Endodermal cell (in vitro differentiated cells): ENCODE data around the gene TDRD10. TPM values are rescaled to one million over a fixed set of nuclear protein-coding genes. Genes with fewer than 3 reads are reported as not detected.

Experiments used
- DNase-seq: peaks from one replicate; pipeline ENCODE4 v3.0.0-alpha.2; 2017
- H3K27ac ChIP-seq: 2 replicates; pipeline ENCODE4 v1.5.1; 2013; ENCODE audit warnings: mild to moderate bottlenecking, low read depth, low read length, moderate library complexity
- H3K27me3 ChIP-seq: 2 replicates; pipeline ENCODE4 v1.6.1; 2013; ENCODE audit warnings: mild to moderate bottlenecking, low read length, moderate library complexity; ENCODE audit not compliant: insufficient read depth, control insufficient read depth, poor library complexity, severe bottlenecking
- H3K36me3 ChIP-seq: 2 replicates; pipeline ENCODE4 v1.7.0; 2013; ENCODE audit warnings: mild to moderate bottlenecking, low read length, moderate library complexity; ENCODE audit not compliant: control insufficient read depth, insufficient read depth
- H3K4me1 ChIP-seq: one replicate; pipeline ENCODE4 v1.7.0; 2013; ENCODE audit warnings: low read length; ENCODE audit not compliant: control insufficient read depth, insufficient read depth
- H3K4me3 ChIP-seq: 2 replicates; pipeline ENCODE4 v1.5.1; 2013; ENCODE audit warnings: mild to moderate bottlenecking, low read length, moderate library complexity
- H3K9ac ChIP-seq: 2 replicates; pipeline ENCODE4 v1.6.1; 2013; ENCODE audit warnings: mild to moderate bottlenecking, low read length, moderate library complexity; ENCODE audit not compliant: poor library complexity, severe bottlenecking; ENCODE audit errors: extremely low read depth
- H3K9me3 ChIP-seq: 2 replicates; pipeline ENCODE4 v1.6.1; 2013; ENCODE audit warnings: mild to moderate bottlenecking, low read length, moderate library complexity; ENCODE audit not compliant: control insufficient read depth
- H3K27ac Mint-ChIP-seq: 2 replicates; pipeline ENCODE4 v1.8.0; 2020; ENCODE audit warnings: mixed read lengths
- H3K27me3 Mint-ChIP-seq: 2 replicates; pipeline ENCODE4 v1.8.0; 2021; ENCODE audit warnings: mild to moderate bottlenecking, mixed read lengths; ENCODE audit not compliant: insufficient read depth
- H3K36me3 Mint-ChIP-seq: 2 replicates; pipeline ENCODE4 v1.8.0; 2020; ENCODE audit warnings: low read depth, mixed read lengths
- H3K4me1 Mint-ChIP-seq: 2 replicates; pipeline ENCODE4 v1.8.0; 2020; ENCODE audit warnings: mixed read lengths
- H3K4me3 Mint-ChIP-seq: 2 replicates; pipeline ENCODE4 v1.8.0; 2020; ENCODE audit warnings: mild to moderate bottlenecking, moderate library complexity, mixed read lengths
- H3K9me3 Mint-ChIP-seq: 2 replicates; pipeline ENCODE4 v1.8.0; 2020; ENCODE audit warnings: mild to moderate bottlenecking, mixed read lengths
- WGBS, 2 experiments: methylation state at CpG; one replicate each; pipeline versions ENCODE4 v1.1.5 to v1.1.7; 2013; ENCODE audit warnings: missing lambda C conversion rate in 2 of 2, mixed read lengths in 1 of 2; ENCODE audit not compliant: insufficient coverage in 1 of 2, insufficient read length in 1 of 2; 5-methylcytosine and 5-hydroxymethylcytosine counted together
- total RNA-seq, 2 donors: library from RNA; stranded (reverse); fragmentation: NEBNext Ultra II Directional in 1 of 2; extraction: Animal tissue kit (Norgen Biotek cat#: 25700) in 1 of 2; gene quantifications; 2 replicates in 1 of 2; 3 replicates in 1 of 2; pipeline ENCODE4 v1.2.1, GENCODE V29; 2021
- TF ChIP-seq, protein P1 (sequence below): fragments of 200-600 bp; sonication (generic); conservative IDR thresholded peaks from 2 replicates; pipeline ENCODE4 v1.5.0; 2021; ENCODE audit warnings: antibody characterized with exemption, mild to moderate bottlenecking

TDRD10 gene
- total RNA-seq, 2 donors from 2014 or later = not detected

GRCh38 chr1:154571964-154572288 lies 69.9 kb downstream of the TDRD10 start:
- H3K27ac ChIP-seq = no peak overlapping the region
- peaks cover 14% of the 10 kb centered on the region for H3K4me1 Mint-ChIP-seq

GRCh38 chr1:154572468-154573167 lies 70.6 kb downstream of the TDRD10 start:
- peaks cover 29% of the 10 kb centered on the region for H3K27me3 Mint-ChIP-seq
- peak; percentile 67 for DNase-seq
- H3K9ac ChIP-seq = no peak overlapping the region
- H3K27ac Mint-ChIP-seq = no peak overlapping the region
- H3K4me1 ChIP-seq = peaks cover 7% of the 10 kb centered on the region
- H3K4me3 ChIP-seq = no peak overlapping the region
- H3K27ac ChIP-seq = no peak overlapping the region
- H3K36me3 ChIP-seq = peaks cover 9% of the 10 kb centered on the region
- WGBS, 2 experiments = 87 to 89% methylated on average over 5 to 10 of the region's 10 CpGs
- H3K27me3 ChIP-seq = peaks cover 26% of the 10 kb centered on the region
- peaks cover 11% of the 10 kb centered on the region for H3K4me1 Mint-ChIP-seq
- no peaks in the 10 kb centered on the region for H3K9me3 ChIP-seq
- no peak overlapping the region for H3K4me3 Mint-ChIP-seq
- no peaks in the 10 kb centered on the region for H3K9me3 Mint-ChIP-seq
- TF ChIP-seq, protein P1, sequence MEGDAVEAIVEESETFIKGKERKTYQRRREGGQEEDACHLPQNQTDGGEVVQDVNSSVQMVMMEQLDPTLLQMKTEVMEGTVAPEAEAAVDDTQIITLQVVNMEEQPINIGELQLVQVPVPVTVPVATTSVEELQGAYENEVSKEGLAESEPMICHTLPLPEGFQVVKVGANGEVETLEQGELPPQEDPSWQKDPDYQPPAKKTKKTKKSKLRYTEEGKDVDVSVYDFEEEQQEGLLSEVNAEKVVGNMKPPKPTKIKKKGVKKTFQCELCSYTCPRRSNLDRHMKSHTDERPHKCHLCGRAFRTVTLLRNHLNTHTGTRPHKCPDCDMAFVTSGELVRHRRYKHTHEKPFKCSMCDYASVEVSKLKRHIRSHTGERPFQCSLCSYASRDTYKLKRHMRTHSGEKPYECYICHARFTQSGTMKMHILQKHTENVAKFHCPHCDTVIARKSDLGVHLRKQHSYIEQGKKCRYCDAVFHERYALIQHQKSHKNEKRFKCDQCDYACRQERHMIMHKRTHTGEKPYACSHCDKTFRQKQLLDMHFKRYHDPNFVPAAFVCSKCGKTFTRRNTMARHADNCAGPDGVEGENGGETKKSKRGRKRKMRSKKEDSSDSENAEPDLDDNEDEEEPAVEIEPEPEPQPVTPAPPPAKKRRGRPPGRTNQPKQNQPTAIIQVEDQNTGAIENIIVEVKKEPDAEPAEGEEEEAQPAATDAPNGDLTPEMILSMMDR = no peak
- H3K36me3 Mint-ChIP-seq = no peaks in the 10 kb centered on the region

More at GRCh38 chr1:154571964-154572288, 69.9 kb downstream of the TDRD10 start:
- TF ChIP-seq, protein P1 = no peak
- H3K36me3 Mint-ChIP-seq = no peaks in the 10 kb centered on the region
- Histone ChIP-seq H3K4me1 (peaks cover 7% of the 10 kb centered on the region), H3K4me3 (no peak overlapping the region), H3K36me3 (peaks cover 9% of the 10 kb centered on the region), H3K9ac (no peak overlapping the region), H3K27me3 (peaks cover 26% of the 10 kb centered on the region), H3K9me3 (no peaks in the 10 kb centered on the region)
- 94 to 96% methylated on average over 21 to 29 of the region's 29 CpGs for WGBS, 2 experiments
- no peak overlapping the region for H3K4me3 Mint-ChIP-seq
- H3K27ac Mint-ChIP-seq = no peak overlapping the region
- H3K9me3 Mint-ChIP-seq = no peaks in the 10 kb centered on the region
- H3K27me3 Mint-ChIP-seq = peaks cover 32% of the 10 kb centered on the region
- no peak for DNase-seq

DNA sequence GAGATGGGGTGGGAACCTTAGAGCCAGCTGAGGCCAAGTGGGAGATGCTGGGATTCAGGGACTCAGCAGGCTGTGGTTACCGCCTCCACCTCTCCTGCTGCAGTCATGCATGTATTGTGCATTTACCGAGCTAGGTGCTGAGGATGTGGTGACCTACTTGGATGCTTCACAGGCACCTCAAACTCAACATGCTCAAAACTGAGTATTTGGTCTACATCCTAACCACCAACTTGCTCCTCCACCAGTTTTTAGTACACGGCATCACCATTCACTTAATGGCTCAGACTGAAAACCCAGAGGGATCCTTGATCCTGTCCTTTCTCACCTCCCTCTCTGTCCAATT lies 71.1 kb downstream of the TDRD10 start:
- peaks cover 12% of the 10 kb centered on the region for H3K36me3 ChIP-seq
- WGBS, 2 experiments = 80 to 92% methylated on average over 2 to 3 of the region's 3 CpGs
- peaks cover 8% of the 10 kb centered on the region for H3K4me1 Mint-ChIP-seq
- no peak overlapping the region for H3K4me3 ChIP-seq
- DNase-seq = no peak
- no peak overlapping the region for H3K4me3 Mint-ChIP-seq
- H3K4me1 ChIP-seq = peaks cover 7% of the 10 kb centered on the region
- H3K27ac Mint-ChIP-seq = no peak overlapping the region
- no peaks in the 10 kb centered on the region for H3K9me3 ChIP-seq
- peaks cover under 1% of the 10 kb centered on the region for H3K36me3 Mint-ChIP-seq
- peaks cover 26% of the 10 kb centered on the region for H3K27me3 Mint-ChIP-seq
- H3K27me3 ChIP-seq = peaks cover 24% of the 10 kb centered on the region
- H3K27ac ChIP-seq = no peak overlapping the region
- no peaks in the 10 kb centered on the region for H3K9me3 Mint-ChIP-seq
- no peak overlapping the region for H3K9ac ChIP-seq
- TF ChIP-seq, protein P1 = no peak
